Tongue (tissue), 2 donors: ENCODE results near the gene SLC22A5. TPM values are rescaled to one million over a fixed set of nuclear protein-coding genes. Genes with fewer than 3 reads are reported as not detected.
A peak's percentile ranks its signal among the peaks of the same experiment; 100 is the strongest.

Source experiments
- DNase-seq: peaks from one replicate; pipeline ENCODE4 v3.0.0-alpha.2; 2015
- total RNA-seq: library from RNA; depleted of rRNA; stranded (reverse); fragments of >200 nt; gene quantifications from one replicate; pipeline ENCODE4 v1.2.3, GENCODE V29; 2014

Gene SLC22A5
- total RNA-seq, 1 donor from 2014 or later, result 5.9 TPM

GRCh38 chr5:132365213-132365612, 4.3 kb upstream of the SLC22A5 start:
- DNase-seq, result peak; percentile 34

GRCh38 chr5:132368186-132368585, 1.3 kb upstream of the SLC22A5 start:
- no peak for DNase-seq

- no peak for DNase-seq
These were observed 470 bp upstream of the SLC22A5 start for GRCh38 chr5:132369007-132369473.

DNA sequence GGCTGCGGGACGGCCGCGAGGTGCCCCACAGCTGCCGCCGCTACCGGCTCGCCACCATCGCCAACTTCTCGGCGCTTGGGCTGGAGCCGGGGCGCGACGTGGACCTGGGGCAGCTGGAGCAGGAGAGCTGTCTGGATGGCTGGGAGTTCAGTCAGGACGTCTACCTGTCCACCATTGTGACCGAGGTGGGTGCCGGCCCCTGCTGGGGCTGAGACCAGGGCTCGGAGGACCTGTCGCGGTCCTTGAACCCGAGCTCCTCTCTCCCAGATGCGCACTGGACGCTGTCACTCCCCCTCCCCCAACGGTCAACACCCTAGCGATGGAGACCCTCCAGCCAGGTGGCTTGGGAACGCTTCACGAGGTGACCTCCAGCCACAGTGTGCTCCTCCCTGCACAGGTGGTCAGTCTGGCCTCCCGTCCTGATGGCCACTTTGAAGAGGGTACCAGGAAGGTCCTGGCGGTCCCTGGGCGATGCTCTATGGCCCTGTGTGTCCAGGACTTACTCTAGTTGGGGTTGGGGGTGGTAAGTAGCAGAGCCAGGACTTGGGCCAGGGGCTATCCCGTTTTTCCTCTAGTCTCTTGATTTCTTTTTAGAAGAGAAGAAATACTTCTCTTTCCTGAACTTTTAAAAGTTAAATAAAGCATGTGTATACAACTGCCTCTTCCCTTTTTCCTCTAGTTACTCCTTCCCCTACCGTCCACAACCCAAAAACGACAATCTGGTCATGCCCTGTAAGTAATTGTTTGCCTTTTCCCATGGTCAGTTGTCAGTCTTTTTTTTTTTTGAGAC, 866 bp downstream of the SLC22A5 start:
- DNase-seq, result no peak

DNA sequence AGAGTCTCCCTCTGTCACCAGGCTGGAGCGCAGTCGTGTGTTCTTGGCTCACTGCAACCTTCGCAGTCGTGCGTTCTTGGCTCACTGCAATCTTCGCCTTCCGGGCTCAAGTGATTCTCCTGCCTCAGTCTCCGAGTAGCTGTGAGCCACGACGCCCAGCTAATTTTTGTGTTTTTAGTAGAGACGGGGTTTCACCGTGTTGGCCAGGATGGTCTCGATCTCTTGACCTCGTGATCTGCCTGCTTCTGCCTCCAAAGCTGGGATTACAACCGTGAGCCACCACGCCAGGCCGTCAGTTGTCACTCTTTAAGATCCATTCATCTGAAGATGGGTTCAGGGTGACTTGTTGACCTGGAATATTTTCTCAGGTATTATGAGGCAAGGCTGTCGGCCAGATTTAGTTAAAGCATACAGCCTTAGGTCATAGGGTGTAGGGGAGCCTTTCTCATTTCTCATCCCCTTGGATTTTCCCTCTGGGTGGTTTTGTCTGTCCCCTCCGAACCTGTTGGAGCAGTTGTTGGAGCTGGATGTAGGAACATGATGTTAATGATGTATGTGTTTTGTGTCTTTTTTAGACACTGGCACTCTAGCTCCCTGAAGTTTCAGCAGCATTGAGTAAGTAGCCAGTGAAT, 1.6 kb downstream of the SLC22A5 start:
- no peak for DNase-seq

DNA sequence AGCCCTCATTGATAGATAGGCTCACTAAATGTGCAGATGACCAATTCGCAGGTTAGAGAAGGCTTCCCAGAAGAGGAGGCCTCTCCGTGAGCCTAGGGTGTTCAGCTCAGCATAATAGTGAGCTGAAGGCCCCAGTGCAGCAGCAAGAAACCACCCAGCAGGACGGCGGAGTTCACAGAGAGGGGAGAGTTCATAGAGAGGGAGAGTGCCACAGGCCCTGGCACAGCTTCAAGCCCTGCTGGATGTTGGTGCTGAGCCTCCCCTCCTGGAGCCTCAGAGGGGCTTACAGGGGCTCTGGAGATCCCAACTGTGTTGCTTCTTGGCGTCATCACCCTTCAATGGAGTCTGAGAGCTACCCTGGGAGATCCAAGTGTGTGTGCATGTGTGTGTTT, 2.1 kb downstream of the SLC22A5 start:
- no peak for DNase-seq

GRCh38 chr5:132372127-132372526, 2.6 kb downstream of the SLC22A5 start:
- DNase-seq, result no peak

- DNase-seq, result no peak
These were observed 3.0 kb downstream of the SLC22A5 start for GRCh38 chr5:132372542-132372941.

DNA sequence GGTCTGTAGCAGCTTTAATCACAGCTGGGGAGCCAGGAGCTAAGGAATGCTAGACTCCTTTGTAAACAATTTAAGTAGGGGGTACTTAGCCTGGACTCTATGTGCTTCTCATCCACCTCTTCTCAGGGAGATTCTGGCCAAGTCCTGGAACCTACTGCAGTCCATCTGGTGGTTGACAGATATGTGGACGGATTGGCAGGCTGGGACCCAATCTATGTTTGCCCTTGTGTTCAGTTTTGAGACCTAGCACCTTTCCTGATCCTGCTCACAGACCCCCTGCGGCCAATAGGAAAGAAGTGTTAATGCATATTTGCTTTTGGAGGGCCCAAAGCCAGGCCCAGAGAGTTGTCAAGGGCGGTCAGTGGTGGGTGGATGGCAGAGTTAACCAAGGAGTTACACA, 6.4 kb downstream of the SLC22A5 start:
- no peak for DNase-seq

DNA sequence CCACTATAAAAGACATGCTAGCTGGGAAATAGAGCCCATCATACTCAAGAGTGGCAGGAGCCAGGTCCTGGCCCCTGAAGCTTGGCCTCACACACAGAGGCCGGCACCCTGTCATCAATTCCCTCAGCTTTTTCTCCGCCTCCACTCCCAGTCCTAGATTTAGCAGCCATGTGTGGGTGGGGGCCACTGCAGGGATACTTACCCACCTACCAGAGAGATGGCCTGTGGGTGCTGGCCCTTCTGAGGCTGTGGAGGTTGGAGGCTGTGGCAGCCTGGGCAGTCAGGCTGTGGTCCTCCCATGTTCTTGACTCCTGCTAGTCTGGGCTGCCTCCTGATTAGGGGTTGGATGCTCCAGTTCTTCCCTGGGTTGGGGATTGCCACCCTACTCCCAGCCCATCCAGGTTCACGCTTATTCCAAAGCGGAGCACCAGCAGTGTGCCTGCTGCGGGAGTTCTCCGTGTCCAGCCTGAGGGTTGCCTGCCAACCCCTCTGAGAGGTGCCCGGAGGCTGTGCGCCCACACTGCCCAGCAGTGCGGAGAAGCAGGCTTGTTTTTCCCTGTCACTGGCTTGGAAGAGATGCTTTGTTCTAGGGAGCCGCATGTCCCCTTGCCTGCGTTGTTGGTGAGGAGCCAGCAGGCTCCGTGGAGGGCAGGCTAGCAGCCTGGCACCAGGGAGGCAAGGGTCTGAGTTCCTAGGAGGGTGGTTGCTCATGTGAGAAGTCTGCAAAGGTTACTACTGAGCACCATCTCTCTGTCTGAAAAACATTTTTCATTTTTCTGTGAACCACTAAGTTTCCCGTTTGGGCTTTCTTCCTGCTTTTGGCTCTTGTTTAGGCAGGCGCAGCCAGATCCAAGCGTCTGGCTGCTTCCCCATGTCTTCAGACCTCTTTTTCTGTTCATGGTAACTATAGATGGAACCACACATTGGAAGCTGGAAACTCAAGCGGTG, 7.5 kb downstream of the SLC22A5 start:
- DNase-seq, result no peak

DNA sequence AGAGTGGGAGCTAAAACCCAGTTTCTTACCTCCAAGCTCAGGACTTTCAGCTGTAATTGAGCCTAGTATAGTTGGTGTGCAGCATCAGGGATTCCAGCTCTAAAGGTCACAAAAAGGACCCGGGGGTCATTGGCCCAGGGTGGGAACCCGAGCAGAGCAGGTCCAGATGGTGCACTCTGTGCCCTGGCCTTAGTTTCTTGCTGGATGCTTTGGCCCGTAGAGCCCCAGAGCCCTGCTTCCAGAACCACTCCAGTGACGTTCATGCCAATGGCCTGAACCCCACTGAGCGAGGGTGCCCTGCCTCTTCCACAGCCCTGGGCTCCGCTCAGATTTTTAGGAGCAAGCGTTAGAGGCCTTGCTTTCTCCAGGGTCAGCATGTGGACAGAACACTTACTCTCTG, 8.2 kb downstream of the SLC22A5 start:
- DNase-seq, result no peak

DNA sequence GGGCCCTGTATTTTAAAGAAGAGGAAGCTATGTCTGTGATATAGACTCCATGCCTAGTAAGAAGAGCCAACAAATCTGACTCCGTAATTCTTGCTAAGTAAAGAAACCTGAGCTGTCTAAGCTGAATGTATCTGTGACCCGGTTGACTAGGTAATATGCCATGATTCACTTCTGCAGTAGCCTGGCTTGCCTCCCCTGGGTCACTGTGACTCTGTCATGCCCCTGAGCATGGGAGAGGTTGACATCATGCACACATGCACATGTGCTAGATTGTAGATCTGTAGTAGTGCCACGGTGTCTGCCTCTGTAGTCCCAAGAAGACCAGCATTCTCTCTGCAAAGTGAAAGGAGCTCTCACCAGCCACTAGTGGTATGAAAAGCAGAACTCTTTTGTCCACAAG, 9.1 kb downstream of the SLC22A5 start:
- DNase-seq, result no peak

GRCh38 chr5:132380047-132380446, 10.5 kb downstream of the SLC22A5 start:
- DNase-seq, result no peak

DNA sequence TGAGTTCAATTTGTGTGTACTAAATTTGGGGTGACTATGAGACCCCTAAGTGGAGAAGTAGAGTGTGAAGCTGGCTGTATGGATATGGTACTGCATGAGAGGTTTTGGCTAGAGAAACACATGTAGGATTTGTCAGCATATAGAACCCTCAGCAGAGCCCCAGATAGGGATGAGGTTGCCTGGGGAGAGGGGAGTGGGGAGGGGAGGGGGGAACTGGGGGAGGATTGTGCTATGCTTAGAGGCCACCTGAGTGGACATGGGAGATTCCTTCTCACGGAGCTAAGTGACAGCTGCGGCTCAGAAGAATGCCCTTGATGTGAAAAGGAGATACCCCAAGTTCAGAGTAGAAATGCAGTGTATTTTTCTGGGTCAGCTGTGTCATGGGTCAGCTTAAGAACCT, 11.2 kb downstream of the SLC22A5 start:
- DNase-seq, result no peak

GRCh38 chr5:132381614-132382013, 12.1 kb downstream of the SLC22A5 start:
- no peak for DNase-seq

- no peak for DNase-seq
These were observed 13.8 kb downstream of the SLC22A5 start for GRCh38 chr5:132383261-132383660.

DNA sequence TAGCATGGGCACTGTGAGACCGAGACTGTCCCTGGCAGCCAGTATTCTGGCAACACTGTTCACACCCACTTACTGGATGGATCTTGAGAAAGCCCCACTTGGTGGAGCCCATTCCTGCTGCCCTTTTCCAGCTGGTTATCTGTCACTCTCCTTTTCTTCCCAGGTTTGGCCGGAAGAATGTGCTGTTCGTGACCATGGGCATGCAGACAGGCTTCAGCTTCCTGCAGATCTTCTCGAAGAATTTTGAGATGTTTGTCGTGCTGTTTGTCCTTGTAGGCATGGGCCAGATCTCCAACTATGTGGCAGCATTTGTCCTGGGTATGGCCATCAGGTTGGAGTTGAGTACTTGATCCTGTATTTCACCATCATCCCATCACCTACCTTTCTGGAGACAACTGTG, 14.5 kb downstream of the SLC22A5 start:
- DNase-seq, result no peak

DNA sequence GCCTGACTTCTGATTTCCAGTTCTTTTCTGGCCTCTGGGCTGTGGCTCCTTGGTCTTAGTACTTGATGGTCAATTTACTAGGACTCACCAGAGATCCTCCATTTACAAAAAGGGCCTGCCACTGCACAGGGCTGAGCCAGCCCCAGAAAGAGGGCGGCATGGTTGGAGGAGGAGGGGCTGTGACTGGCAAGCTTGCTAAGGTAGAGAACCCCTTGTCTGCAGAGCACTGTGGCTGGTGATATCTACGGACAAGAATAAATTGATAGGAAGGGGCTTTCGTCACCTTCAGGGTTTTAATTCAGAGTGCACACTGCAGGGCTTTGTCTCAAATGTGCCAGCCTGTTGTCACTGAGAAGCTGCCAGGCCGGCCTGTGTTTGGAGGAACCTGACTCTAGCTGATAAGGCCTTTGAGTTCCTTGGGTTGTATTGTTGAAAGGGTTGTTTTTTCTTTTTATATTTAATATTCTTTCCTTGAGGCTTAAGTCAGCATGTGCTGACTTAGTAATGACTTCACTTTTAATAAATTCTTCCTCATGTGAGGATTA, 15.1 kb downstream of the SLC22A5 start:
- no peak for DNase-seq

DNA sequence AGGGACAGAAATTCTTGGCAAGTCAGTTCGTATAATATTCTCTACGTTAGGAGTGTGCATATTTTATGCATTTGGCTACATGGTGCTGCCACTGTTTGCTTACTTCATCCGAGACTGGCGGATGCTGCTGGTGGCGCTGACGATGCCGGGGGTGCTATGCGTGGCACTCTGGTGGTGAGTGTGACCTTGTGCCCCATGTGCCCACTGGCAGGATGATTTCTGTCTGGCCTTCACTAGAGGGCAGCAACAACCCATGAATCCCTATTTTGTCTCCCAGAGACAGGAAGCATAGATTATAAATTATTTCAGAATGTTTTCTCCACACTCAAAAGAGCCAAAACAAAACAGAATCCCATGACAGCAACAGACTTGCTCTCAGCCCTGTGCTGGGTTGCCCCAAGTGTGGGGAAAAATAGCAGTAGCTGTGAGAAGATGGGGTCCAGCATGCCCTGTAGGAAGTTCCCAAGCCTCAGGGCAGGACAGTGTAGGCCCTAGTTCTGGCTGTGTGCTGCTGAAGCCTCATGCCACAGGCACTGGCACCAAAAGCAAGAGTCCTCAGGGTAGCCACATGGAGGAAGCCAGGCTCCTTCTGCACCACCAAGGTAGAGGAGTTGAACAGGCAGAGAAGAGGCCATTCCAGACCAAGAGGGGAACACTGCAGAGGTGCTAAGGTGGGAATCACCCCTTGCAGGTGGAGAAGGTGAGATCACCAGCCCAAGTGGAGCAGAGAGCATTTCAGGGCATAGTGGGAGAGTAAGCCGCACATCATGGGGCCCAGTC, 16.0 kb downstream of the SLC22A5 start:
- peak; percentile 80 for DNase-seq

GRCh38 chr5:132386644-132387286, 17.3 kb downstream of the SLC22A5 start:
- DNase-seq, result peak; percentile 77

DNA sequence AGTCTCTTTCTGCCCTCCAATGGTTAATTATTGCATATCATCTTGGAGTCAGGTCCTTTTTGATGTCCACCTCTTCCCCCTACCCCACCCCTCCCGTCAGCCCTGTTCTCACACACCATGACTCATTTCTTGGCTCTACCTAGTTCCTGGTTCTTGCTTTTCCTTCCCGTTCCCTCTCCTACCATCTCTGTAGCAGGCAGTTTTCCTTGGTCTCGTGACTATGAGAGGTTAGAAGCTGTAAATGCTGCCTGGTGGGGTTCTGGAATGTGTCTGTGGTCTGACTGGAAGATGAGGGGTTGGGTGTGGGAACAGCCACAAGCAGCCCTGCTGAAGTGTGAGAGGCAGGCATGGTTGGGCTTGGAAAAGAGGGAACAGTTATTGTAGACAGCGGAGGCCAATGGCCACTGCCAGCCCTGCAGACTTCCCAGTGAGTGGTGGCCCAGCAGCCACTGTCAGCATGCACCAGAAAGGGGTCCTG, 18.2 kb downstream of the SLC22A5 start:
- DNase-seq, result peak; percentile 74
